GM04504 (cell line): Measurements from ENCODE around the gene ARV1.
"Not testable (repeated sequence)": the region's sequence is repeated elsewhere in the genome, so short reads cannot be mapped to it uniquely, and the experiment has no call there.

Experiments
- DNase-seq: peaks from one replicate; pipeline ENCODE4 v3.0.0-alpha.2; 2012; ENCODE audit warnings: low read depth

ARV1 gene

DNA sequence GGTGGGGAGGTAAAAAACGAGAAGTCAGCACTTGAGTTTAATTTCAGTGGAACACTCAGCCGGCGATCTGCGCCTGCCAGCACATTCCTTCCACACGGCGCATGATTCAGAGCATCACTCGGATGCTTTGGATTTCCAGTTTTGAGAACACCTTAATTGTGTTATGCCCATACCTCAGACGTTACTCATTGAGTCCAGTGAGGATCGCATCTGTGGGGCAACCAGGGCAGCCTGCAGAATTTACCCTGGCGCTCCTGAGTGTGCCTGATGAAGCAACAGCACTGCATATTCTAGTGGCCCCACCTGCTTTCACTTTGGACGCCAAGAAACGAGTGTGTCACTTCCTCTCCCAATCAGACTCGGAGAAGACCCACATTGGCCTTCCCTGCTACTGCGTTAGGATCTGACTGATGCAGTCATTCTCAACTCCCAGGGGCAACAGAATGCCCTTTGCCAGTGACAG is 41.3 kb downstream of the ARV1 start:
- DNase-seq: no peak

DNA sequence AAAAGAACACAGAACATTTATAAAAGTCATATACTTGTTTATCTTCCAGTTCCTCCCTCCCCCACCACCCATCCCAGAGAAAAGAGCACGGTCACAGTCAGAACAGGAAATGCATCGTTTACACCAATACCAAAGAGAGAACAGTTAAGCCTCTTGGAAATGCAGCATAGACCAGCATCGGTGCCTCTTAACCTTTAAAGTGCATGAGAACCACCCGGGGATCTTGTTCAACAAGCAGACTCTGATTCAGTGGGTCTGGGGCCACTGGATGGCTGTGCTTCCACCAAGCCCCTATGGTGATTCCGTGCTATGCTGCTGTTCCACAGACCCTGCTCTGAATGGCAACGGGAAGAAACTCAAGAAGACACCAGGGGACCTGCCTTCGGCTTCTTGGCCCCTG is 41.9 kb downstream of the ARV1 start:
- no peak for DNase-seq

DNA sequence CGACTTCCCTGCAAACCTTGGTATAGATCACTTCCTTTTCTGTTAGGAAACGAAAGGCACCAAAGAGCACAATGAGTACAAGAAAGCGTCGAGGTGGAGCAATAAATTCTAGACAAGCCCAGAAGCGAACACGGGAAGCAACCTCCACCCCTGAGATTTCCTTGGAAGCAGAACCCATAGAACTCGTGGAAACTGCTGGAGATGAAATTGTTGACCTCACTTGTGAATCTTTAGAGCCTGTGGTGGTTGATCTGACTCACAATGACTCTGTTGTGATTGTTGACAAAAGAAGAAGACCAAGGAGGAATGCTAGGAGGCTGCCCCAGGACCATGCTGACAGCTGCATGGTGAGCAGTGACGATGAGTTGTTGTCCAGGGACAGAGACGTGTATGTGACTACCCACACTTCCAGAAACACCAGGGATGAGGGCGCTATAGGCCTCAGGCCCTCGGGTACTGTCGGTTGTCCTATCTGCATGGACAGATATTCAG is 42.7 kb downstream of the ARV1 start:
- DNase-seq: no peak

DNA sequence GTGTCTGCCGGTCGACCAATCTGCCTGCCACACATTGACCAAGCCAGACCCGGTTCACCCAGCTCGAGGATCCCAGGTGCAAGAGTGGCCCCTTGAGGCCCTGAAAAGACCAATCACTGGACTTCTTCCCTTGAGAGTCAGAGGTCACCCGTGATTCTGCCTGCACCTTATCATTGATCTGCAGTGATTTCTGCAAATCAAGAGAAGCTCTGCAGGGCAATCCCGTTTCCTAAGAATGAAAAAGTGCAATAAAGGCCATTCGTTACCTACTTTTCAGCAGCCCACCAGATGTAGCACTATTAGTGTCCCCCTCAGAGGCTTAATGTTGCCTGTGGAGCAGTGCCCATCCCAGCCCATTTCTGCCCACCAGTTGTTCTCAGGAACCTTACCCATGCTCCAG is 43.6 kb downstream of the ARV1 start:
- DNase-seq: not testable (repeated sequence)

DNA sequence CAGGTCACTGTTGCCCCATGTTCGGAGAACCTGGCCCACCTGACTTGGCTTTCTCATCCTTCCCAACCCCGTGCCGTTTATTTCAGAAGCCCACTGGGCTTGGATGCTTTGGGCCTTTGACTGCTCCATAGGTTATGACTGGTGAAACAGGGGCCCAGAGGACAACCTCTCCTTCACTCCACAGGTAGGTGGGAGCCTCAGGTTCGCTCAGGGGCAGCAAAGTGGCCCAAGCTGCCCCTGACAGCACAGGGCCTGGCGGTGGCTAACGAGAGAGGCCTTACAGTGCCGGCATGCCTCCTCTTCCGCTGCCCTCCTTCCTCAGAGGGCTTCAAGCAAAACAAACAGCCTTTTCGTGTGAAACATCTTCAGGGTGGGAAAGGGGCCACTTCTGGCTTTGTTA is 44.3 kb downstream of the ARV1 start:
- DNase-seq: no peak

DNA sequence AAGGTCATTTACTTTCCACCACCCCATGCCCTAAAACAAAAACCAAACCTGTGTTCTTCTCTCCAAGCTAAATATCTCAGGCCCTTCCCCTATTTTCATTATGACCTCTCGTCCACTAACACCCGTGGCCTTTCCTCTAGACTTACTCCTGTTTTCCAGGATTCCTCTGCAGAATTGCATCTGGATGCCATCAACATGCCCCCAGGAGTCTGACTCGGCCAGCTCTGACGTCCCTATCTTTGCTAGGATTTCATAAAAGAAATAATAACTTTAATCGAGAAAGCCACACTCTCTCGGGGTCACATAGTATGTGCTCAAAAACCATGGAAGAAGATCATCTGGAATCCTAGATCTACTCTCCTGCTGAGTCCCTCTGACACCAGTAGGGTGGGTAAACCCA is 47.7 kb downstream of the ARV1 start:
- no peak for DNase-seq

DNA sequence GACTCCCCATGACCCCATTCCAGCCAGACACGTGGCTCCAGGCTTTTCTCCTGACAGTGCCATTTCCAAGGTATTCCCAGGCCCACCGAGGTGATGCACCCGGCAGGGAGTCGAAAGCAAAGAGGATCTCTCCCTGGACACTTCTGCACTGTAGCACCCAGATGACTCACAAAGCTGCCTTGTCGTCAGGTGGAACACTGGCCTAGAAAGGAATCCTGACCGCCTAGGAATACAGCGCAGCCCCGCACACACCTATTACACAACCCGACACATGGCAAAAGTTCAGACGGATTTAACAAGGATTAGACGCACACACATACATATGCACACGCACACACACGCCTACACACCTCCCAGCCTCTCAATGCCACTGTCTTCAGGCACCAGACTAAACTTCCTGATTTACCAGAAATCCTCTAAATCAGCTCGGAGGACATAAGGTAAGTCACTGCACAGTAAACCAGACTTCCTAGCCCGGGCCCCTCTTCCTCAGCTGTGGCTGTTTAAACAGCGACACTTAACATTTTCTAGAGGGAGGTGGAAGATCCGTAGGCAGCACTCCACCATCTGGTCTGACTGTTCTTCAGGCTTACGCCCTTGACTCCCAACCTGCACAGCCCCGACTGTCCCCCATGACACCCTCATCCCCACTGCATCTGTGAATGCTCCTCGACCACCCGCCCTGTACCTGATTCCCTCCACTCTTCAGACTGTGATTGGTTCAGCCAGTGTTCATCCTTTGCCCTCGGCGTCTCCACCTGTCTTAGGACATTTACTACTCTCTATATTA is 48.4 kb downstream of the ARV1 start:
- no peak for DNase-seq

DNA sequence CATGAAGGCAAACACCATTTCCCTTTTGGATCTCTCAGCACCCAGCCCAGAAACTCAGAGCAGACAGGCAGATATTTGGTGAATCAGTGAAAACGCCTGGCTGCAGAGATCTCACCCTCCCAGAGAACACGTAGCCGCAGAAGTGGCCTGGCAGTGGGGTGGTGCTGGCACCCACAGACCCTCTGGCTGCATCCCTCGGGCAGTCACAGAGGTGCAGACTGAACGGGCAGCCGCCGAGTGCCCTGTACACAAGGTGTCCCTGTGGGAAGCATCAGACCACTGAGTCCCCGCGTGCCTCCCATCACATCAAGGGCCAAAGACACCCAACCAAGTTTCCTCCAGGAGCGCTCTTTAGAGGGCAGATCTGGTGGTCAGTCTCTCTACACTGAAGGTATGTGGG is 49.1 kb downstream of the ARV1 start:
- DNase-seq: no peak

DNA sequence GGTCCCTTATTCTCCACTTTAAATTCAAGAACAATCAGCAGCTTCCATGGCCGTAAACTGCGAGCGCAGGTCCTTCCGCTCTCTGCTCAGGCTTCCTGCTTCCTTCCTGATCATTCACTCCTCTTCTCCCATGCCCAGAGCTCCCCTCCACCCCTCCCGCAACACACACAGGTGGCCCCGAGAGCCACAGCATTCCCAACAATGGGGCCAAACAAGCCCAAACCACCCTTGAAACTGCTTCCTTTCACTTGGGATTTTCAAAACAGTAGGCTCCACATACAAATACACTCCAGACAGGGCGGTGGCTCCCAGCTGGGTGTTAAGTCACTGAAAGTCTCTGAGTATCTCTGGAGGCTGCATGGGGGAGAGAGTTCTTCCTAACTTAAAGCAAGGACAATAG is 49.8 kb downstream of the ARV1 start:
- no peak for DNase-seq

DNA sequence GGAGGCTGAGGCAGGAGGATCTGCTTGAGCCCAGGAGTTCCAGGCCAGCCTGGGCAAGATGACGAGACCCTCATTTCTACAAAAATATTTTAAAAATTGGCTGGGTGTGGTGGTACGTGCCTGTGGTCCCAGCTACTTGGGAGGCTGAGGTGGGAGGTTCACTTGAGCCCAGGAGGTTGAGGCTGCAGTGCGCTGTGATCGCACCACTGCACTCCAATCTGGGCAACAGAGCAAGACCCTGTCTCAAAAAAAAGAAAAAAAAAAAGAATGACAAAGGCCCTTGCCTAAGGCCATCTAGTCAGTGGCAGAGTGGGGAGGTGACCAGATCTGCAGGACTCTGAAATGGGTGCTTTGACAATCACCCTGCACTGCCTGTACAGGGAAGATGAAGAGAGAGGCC is 50.4 kb downstream of the ARV1 start:
- DNase-seq: not testable (repeated sequence)

DNA sequence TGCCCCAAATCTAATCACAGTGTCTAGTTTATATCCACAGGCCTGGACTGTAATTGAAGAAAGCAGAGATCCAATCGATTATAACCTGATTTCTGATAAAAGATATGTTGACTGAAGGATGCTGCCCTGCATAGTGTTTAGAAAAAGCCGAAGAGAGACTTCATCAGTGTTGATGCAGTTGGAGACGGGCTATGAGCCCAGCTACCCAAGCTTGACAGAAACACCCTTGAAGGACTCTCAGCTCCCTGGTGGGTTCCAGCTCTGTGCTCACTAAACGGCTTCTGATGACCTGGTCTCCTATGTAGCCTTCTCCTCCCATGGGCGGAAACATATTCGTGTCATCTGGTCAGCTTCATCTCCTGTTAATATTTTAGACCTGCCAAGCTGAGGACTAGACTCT is 50.9 kb downstream of the ARV1 start:
- no peak for DNase-seq

DNA sequence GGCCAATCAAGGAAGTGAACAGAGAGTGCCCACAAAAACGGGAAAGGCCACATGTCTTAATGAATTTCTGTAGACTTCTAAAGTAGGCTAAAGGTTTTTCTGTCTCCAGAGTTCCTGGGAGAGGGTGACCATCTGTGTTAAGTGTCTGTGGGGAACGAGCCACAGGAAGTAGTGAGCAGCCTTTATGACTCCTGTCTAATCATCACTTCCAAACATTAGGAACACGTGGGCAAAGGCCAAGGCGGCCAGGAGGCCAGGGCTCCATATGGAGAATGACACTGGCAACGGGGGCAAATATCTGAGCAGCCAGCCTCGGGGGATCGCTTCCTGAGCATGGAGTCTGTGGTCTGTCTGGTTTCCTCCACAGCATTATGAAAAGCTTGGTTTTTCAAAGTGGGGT is 54.1 kb downstream of the ARV1 start:
- DNase-seq: no peak

DNA sequence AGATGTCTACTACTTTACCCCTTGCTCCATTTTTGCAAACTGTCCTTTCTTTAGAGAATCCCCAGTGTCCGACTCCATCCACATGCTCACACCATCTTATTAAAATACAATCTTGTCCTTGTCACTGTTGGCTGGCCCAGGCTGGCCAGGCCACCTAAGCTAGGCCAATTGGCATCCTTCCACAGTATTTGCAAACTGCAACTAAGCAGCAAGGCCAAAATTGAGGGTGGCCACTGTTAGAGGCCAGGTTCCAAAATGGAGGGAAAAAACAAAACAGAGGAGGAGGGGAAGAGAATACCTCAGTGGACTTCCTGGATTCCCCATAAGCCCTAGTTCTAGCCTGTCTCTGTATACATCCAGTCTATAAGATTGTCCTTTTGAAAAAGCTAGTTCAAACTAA is 56.9 kb downstream of the ARV1 start:
- no peak for DNase-seq

DNA sequence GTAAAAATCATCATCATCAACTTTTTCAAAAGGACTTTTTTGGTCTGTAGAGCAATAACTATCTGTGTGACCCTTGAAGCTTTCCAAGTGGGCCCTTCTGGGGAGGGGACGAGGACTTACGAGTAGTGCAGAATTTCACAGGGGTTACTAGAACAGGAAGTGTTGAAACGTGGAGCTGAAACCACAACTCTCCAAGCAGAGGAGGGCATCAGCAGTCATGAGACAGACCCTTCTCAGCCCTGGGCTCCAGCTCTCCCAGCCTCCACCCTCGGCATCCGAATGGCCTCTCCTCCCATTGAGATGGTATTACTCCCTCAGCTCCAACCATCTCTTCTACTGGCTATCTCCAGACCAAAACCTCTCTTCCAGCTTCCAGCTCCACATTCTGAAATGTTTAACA is 57.5 kb downstream of the ARV1 start:
- no peak for DNase-seq

DNA sequence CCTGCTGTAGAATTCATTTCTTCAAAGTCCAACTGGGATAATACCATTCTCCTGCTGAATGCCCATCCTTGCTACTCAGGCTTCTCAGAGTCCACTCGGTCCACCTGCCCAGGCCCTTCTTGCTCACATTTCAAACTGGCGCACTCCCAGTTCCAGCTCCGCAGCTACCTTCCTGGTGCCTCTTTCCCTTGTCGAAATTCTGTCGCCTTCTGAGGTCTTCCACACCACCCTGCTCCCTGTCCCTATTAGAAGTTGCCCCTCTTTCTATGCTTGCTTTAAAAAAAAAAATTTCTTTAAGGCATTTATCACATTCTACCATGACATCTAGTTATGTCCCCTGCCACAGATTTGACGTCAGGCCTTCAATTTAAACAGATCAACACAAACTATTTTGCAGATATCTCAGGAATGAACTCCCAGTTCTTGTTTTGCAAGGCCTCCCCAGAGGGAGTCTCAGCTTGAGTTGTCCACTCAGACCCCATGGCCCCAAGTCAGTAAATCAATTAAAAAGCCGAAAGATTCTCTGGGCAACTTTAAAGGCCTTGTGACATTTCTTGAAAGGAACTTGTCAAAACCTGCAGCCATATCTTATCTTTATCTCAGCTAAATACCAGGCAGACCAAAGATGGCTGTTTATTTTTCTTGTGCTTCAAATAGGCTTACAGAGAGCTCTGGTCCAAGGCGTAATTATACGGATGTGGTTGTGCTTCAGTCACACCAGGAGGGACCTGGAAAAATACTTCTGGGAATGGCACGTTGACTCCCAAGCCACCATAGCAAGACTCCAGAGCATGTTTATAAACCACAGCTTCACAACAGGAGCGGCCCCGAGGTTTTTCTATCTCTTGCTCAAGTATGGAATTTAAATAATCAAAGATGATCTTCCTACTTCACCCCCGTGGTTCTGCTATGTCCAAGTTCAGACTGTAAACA is 59.0 kb downstream of the ARV1 start:
- DNase-seq: no peak

DNA sequence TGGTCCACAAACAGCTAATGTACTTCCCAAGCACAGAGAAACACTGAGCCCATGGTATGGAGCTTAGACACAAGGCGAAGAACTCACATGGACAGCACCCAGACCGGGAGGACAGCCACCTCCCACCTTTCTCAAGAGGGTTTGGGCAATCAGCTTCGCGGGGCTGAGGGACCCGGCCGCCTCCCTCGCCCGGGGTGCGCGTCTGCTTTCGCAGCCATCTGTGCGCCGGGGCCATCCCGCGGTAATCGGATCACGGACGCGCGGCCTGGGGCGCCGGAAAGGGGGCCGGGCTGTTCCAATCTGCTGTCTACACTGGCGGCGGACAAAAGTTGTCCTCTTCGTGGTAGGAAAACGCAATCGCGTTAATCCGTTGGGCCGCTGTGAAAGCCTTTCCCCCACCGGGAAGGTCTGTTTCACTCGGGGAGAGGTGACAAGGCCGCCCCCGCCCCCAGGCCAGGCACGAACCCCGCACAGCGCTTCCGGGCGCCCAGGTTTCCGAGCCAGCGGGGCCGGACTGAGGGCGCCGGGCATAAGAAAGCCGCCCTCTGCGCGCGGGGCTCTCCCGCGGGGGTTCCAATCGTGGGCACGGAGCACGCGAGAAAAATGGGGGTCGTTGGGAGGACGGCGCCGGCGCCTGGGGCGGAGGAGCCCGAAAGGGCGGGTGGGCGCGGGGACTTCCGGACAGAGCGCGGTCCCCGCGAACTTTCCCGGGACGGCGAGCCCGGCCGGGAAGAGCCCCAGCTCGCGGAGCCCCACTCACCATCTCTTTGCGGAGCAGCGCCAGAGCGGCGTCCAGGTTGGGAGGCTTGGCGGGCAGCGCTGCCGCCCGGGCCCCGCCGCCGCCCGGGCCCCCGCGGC is 60.5 kb downstream of the ARV1 start:
- no peak for DNase-seq

DNA sequence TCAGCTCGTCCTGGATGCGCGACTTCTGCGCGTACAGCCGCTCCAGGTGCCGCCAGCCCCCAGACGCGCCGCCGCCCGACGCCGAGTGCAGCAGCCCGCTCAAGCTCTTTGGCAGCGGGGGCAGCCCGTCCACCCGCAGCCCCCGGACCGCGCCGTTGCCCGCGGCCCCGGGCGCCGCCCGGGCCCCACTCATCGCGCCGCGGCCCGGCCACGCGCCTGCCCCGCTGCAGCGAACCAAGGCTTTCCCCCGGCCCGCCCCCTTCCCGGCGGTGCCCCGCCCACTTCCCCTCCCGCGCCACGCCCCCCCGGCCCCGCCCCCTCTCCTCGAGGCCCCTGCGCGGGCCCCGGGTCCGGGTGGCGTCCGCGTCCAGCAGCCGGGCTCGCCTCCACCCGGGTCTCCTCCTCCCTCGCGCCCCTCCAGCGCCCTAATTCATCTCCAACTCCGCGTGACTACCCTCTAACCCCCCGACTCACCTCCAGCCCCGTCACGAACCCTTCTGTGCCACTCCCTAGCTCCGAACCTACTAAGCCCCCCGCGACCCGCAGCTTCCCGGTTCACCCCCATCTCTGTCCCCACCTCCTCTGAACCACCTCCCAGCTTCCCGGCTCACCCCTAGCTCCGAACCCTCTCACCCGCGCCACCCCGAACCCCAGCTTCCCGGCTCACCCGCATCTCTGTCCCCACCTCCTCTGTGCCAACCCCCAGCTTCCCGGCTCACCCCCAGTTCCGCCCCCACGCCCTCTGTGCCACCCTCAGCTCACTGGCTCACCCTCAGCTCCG is 61.3 kb downstream of the ARV1 start, which contains the start of gene FAM89A:
TSS of gene FAM89A (minus strand) at position 236 of the 781 bp plus-strand sequence. CDS start at position 193, 43 bp downstream.
- DNase-seq: no peak

DNA sequence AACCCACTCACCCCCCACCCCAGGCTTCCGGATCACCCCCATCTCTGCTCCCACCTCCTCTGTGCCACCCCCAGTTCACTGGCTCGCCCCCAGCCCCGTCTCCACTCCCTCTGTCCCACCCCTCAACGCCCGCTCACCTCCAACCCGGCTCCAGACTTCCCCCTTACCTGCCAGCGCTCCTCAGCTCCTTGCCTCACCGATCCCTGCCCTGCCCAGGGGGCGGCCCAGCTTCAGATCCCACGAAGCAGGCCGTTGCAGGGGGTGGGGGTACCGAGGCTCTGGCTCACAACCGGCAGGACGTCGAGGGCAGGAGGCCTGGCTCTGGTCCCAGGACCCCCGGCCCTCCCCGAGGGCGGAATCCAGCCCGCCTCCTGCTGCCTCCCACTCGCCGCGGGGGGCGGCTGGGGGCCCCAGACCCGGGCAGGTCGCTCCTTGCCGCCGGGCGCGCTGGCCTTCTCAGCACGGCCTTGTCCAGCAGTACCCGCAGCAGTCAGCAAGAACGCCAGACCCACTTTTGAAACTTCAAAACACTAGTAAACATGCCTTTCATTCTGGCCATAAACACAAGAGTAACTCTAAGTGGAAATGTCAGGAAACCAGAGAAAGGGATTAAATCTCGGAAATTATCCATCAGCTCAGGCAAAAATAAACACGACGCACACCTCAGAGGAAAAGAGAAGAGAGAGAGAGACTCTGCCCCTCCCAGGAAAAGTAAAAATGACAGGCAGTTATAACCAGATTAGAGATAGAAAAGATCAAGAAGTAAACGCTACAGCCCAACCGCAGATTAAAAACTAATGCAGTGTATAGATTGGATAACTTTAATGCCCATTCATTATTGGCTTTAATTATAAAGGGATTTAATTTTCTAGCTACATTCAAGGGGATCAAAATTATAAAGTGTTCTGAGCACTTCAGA is 62.2 kb downstream of the ARV1 start:
- DNase-seq: no peak

DNA sequence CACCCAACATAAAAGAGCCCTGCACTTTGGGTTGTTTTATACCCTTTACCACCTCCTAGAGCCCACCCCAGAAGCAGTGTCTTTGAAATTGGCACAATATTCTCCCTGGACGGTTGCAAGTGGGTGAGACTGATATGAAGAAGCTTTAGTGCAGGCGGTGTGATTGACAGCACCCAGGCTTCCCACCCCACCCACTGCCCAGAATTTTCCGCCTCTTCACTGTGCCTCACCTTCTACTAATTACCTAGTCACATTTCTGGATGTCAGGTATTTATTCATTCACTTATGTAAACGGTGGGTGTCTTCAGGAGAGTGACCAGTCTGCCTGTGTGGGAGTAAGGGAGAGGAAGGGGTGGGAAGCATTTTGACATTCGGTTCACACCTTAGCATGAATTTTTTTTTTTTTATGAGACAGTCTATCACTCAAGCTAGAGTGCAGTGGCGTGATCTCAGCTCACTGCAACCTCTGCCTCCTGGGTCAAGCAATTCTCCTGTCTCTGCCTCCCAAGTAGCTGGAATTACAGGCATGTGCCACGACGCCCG is 62.9 kb downstream of the ARV1 start:
- no peak for DNase-seq

DNA sequence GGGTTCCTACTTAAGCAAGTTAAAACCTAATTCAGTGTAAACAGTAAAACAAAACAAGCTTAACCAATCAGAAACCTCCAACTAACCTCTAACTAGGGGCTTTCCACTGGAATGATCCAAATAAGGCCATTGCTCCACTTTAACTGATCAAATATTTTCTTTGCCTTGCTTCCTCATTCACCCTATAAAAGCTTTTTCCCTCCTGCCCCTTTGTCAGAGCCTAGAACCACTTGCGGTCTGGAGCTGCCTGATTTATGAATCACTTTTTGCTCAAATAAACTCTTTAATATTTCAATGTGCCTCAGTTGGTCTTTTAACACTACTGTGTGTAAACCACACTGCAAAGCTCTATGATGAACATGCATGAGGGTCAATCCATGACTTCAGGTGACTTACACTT is 65.7 kb downstream of the ARV1 start:
- no peak for DNase-seq
